ENCODE measurements around the gene MACROD2. TPM values are rescaled to one million over a fixed set of nuclear protein-coding genes. Genes with fewer than 3 reads are reported as not detected.

Gene MACROD2
- total RNA-seq, 2 donors from 2014 or later = 0.95 to 4.2 TPM

GRCh38 chr20:14820771-14821170 lies 825.5 kb downstream of the MACROD2 start:
- DNase-seq (ENCODE audit: low spot score) (no peak), ATAC-seq (ENCODE audit: insufficient number of reproducible peaks, low FRiP score, low read depth) (no peak)
- Histone ChIP-seq H3K27me3 (replicated peaks; ENCODE audit: insufficient read depth) (no peaks in the 10 kb centered on the region), H3K4me1 (ENCODE audit: control insufficient read depth in 1 of 2, low read depth in 2 of 2) (peaks cover 0 to 6% of the 10 kb centered on the region in 2 donors), H3K36me3 (no peaks in the 10 kb centered on the region), H3K27ac (no peak overlapping the region), H3K9me3 (no peaks in the 10 kb centered on the region), H3K4me3 (no peak overlapping the region)
- no peak for TF ChIP-seq CTCF (IDR thresholded peaks at IDR 0.05)

- ATAC-seq (ENCODE audit: insufficient number of reproducible peaks, low FRiP score, low read depth) (no peak), DNase-seq (ENCODE audit: low spot score) (no peak)
- no peaks in the 10 kb centered on the region for H3K9me3 ChIP-seq
- no peaks in the 10 kb centered on the region for H3K36me3 ChIP-seq
- TF ChIP-seq CTCF (IDR thresholded peaks at IDR 0.05) = no peak
- no peaks in the 10 kb centered on the region for H3K27me3 ChIP-seq (replicated peaks; ENCODE audit: insufficient read depth)
- H3K4me1 ChIP-seq (ENCODE audit: control insufficient read depth in 1 of 2, low read depth in 2 of 2) = peaks cover 0 to 6% of the 10 kb centered on the region in 2 donors
- H3K4me3 ChIP-seq = no peak overlapping the region
- H3K27ac ChIP-seq = no peak overlapping the region
Observed at GRCh38 chr20:14821251-14821650, 825.9 kb downstream of the MACROD2 start.

- TF ChIP-seq CTCF (IDR thresholded peaks at IDR 0.05) = no peak
- no peak overlapping the region for H3K27ac ChIP-seq
- no peak overlapping the region for H3K4me3 ChIP-seq
- no peaks in the 10 kb centered on the region for H3K36me3 ChIP-seq
- ATAC-seq (ENCODE audit: insufficient number of reproducible peaks, low FRiP score, low read depth) (no peak), DNase-seq (ENCODE audit: low spot score) (no peak)
- H3K27me3 ChIP-seq (replicated peaks; ENCODE audit: insufficient read depth) = no peaks in the 10 kb centered on the region
- H3K9me3 ChIP-seq = no peaks in the 10 kb centered on the region
- peaks cover 0 to 6% of the 10 kb centered on the region in 2 donors for H3K4me1 ChIP-seq (ENCODE audit: control insufficient read depth in 1 of 2, low read depth in 2 of 2)
Observed at GRCh38 chr20:14824996-14825395, 829.7 kb downstream of the MACROD2 start.

GRCh38 chr20:14826543-14827313 lies 831.4 kb downstream of the MACROD2 start:
- Histone ChIP-seq H3K27ac (no peak overlapping the region), H3K9me3 (no peaks in the 10 kb centered on the region), H3K4me1 (ENCODE audit: control insufficient read depth in 1 of 2, low read depth in 2 of 2) (no peaks in the 10 kb centered on the region), H3K27me3 (replicated peaks; ENCODE audit: insufficient read depth) (no peaks in the 10 kb centered on the region), H3K36me3 (no peaks in the 10 kb centered on the region), H3K4me3 (no peak overlapping the region)
- ATAC-seq (ENCODE audit: insufficient number of reproducible peaks, low FRiP score, low read depth) (no peak), DNase-seq (ENCODE audit: low spot score) (no peak)
- TF ChIP-seq CTCF (IDR thresholded peaks at IDR 0.05) = no peak

- Histone ChIP-seq H3K4me1 (ENCODE audit: control insufficient read depth in 1 of 2, low read depth in 2 of 2) (no peaks in the 10 kb centered on the region), H3K4me3 (no peak overlapping the region), H3K9me3 (no peaks in the 10 kb centered on the region), H3K36me3 (no peaks in the 10 kb centered on the region), H3K27me3 (replicated peaks; ENCODE audit: insufficient read depth) (no peaks in the 10 kb centered on the region), H3K27ac (no peak overlapping the region)
- ATAC-seq (ENCODE audit: insufficient number of reproducible peaks, low FRiP score, low read depth) = no peak
- no peak for TF ChIP-seq CTCF (IDR thresholded peaks at IDR 0.05)
- DNase-seq (ENCODE audit: low spot score) = no peak
Observed at GRCh38 chr20:14828459-14828858, 833.1 kb downstream of the MACROD2 start.
